Measurements from ENCODE around the gene ANKRD13D.

Gene ANKRD13D

GRCh38 chr11:67289226-67289650 is at the start of gene ANKRD13D:
TSS of gene ANKRD13D (plus strand) at chr11:67289303. CDS start at chr11:67289461, 158 bp downstream.
- TF ChIP-seq CTCF (conservative IDR thresholded peaks at IDR 0.05) (no peak), ZFX (IDR thresholded peaks at IDR 0.05) (no peak; the same call in 1 of the 2 replicates)
- peak within 1 kb of the TSS; percentile 100 for H3K27ac ChIP-seq

DNA sequence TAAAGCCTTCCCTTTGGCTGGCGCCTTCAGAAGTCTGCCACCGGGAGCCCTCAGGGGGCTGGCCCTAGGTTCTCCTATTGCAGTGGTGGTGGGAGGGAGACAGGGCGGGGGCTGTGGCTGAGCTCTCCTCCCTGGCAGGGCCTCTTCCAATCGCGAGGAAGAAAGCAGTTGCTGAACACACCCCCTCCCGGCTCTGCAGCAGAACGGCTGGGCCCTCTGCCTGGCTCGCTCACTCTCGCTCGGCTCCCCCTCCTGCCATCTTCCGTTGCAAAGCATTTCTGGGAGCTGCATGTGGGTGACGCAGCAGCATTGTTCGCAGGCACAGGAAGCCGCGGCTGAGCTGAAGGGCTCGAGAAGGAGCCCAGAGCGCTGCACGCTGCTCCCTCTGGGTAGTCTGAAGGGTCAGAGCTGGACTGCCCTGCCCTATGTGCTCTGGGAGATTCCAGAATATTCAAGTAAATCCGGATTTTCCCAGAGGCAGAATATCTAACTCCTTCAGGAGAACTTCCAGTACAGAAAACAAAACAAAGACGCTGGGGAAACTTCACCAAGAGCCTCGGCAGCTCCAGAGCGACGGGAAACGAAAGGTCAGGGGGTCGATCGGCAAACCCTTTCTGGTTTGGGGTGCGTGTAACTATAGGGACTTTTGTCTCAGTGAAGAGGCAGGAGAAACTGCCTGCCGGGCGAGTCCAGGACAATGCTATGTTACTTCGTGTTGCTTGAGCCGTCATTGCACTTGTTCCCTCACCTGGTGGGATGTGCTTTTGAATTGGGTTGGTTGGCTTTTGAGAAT is 49.1 kb upstream of the ANKRD13D start:
- TF ChIP-seq ZFX (IDR thresholded peaks at IDR 0.05) = no peak
- TF ChIP-seq CTCF (conservative IDR thresholded peaks at IDR 0.05) = no peak; the same call in 1 of the 2 replicates
- peak overlapping the region; percentile 94 for H3K27ac ChIP-seq

DNA sequence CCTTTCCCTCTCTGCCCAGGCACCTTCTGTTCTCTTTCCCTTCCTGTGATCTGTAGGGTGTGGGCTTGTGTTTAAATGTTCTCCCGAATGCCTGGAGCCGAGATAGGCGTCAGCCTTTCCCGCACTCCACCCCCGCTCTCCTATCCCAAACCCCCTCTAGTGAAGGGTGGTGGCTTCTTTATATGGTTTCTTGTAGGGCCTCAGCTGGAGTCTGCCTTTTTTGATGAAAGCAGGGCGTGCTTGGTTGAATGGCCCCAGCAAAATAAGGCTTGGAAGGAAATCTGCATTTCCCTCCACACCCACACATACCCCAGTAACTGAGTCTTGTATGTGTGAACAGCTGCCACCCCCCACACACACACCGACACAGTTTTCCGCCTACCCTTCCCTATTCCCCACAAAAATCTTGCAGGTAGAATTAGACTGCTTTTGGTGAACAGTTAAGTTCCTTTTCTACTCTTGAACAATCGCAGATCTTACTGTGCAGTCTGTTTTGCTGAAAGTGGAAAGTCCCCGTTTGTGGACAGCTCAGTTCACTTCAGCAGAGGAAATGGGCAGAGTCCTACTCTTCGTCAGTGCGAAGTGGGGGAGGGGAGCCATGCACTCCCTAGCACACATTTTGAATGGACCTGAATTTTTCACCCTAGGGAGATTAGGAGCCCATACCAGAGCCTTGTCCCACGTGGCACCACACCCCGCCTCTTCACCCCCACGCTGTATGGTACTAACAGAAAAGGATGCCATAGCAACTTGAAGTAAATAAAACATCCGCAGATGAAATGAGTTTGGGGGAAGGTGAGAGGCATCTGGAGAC is 48.3 kb upstream of the ANKRD13D start:
- TF ChIP-seq ZFX (IDR thresholded peaks at IDR 0.05) (no peak), CTCF (conservative IDR thresholded peaks at IDR 0.05) (no peak)
- H3K27ac ChIP-seq = peak overlapping the region; percentile 94

- H3K27ac ChIP-seq = no peak overlapping the region
- no peak for TF ChIP-seq ZFX (IDR thresholded peaks at IDR 0.05)
Measured at GRCh38 chr11:67242548-67242947, 46.6 kb upstream of the ANKRD13D start.

GRCh38 chr11:67243051-67243450 is 46.1 kb upstream of the ANKRD13D start:
- H3K27ac ChIP-seq = no peak overlapping the region
- TF ChIP-seq CTCF (conservative IDR thresholded peaks at IDR 0.05) = no peak
- TF ChIP-seq ZFX (IDR thresholded peaks at IDR 0.05) = no peak

DNA sequence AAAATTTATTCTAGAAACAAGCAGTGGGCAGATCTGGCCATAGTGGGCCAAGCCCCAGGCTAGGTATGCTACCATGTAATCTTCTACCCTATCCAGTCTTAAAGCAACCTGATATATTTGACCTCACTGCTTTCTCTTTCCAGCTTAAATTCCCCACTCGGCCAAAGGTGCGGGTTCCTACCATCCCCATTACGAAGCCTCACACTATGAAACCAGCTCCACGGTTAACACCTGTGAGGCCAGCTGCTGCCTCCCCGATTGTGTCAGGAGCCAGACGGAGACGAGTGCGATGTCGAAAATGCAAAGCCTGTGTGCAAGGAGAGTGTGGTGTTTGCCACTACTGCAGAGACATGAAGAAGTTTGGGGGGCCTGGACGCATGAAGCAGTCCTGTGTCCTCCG is 44.1 kb upstream of the ANKRD13D start:
- no peak for TF ChIP-seq ZFX (IDR thresholded peaks at IDR 0.05)
- no peak for TF ChIP-seq CTCF (conservative IDR thresholded peaks at IDR 0.05)
- H3K27ac ChIP-seq = no peak overlapping the region

DNA sequence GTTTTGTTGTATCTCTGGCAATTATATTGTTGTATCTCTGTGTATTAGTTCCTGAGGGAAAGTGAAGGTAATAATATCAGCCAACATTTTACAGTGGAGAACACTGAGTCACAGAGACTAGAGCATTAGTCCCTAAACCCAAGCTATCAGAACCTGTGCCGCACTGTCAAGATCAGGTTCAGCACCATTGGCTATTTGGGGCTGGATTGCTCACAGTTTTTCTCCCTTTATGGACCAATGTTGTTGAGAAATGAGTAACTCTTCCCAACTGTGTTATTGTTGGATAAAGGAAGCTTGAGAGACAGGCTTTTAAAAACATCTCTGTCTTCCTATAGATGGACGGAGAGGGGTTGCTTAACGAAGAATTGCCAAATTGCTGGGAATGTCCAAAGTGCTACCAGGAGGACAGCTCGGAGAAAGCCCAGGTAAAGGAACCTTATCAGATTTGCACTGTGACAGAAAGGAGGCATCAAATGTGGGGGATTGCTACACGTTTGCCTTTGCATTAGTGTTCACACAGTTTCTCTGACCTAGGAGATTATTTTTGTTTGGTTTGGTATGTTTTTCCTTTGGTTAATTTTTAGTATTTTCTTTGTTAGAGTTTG is 41.1 kb upstream of the ANKRD13D start:
- H3K27ac ChIP-seq = peak overlapping the region; percentile 32

More for the DNA sequence above, 41.1 kb upstream of the ANKRD13D start:
- TF ChIP-seq ZFX (IDR thresholded peaks at IDR 0.05) (no peak), CTCF (conservative IDR thresholded peaks at IDR 0.05) (no peak)

All from C4-2B (cell line).